ENCODE results near the gene GRID2. TPM values are rescaled to one million over a fixed set of nuclear protein-coding genes. Genes with fewer than 3 reads are reported as not detected.

Gene GRID2
- total RNA-seq, 4 donors from 2014 or later: 0.33 TPM; not detected in 3

DNA sequence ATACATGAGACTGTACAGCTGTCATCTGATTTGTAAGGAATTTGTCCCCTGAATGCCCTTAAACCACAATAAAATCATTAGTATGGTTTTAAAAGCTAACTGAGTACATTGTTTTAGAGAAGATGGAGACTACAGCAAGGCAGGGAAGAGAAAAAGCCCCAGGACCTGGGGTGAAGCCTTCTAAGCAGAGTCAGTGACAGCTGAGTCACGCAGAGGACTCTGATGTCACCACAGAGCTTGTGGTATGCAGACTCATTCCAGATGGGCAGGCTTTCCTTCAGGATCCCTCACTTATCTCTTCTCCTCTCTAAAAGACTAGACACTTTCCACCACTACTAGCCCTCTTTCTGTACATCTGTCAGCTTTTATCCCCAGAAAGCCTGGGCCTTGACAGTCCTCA lies 1427.7 kb downstream of the GRID2 start:
- Histone ChIP-seq H3K27me3 (no peaks in the 10 kb centered on the region), H3K4me3 (replicated peaks in 1 of 3) (no peak overlapping the region), H3K27ac (no peak overlapping the region), H3K36me3 (no peaks in the 10 kb centered on the region), H3K4me1 (no peaks in the 10 kb centered on the region), H3K9me3 (no peaks in the 10 kb centered on the region)
- WGBS, 2 donors: 86 to 96% methylated on average over 1 of the region's 1 CpG
- intact Hi-C loops (cut with DNase I): no loop called here
- TF ChIP-seq POLR2A (IDR thresholded peaks at IDR 0.05): no peak
- TF ChIP-seq, protein P1, sequence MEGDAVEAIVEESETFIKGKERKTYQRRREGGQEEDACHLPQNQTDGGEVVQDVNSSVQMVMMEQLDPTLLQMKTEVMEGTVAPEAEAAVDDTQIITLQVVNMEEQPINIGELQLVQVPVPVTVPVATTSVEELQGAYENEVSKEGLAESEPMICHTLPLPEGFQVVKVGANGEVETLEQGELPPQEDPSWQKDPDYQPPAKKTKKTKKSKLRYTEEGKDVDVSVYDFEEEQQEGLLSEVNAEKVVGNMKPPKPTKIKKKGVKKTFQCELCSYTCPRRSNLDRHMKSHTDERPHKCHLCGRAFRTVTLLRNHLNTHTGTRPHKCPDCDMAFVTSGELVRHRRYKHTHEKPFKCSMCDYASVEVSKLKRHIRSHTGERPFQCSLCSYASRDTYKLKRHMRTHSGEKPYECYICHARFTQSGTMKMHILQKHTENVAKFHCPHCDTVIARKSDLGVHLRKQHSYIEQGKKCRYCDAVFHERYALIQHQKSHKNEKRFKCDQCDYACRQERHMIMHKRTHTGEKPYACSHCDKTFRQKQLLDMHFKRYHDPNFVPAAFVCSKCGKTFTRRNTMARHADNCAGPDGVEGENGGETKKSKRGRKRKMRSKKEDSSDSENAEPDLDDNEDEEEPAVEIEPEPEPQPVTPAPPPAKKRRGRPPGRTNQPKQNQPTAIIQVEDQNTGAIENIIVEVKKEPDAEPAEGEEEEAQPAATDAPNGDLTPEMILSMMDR (IDR thresholded peaks at IDR 0.05): no peak
- DNase-seq: no peak

DNA sequence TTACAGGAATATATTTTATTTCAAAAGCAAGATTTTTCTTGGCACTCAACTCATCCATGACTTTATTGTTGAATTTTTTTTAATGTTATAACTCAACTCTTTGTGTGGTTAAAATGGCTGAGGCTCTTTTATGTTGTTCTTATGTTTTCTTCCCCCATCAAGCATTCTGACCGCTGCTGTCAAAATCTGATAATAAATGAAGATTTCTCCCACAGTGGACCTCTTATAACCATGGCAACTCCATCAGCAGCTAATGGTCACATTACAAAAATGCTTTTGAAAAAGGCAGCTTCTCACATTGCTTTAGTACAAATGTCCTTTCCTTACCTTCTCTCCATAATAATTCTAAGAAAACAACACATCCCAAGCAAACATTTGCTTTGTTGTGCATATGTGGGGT lies 1428.7 kb downstream of the GRID2 start:
- H3K36me3 ChIP-seq: no peaks in the 10 kb centered on the region
- WGBS, 2 donors: 83 to 86% methylated on average over 1 of the region's 1 CpG
- H3K4me3 ChIP-seq (replicated peaks in 1 of 3): no peak overlapping the region
- TF ChIP-seq POLR2A (IDR thresholded peaks at IDR 0.05): no peak
- TF ChIP-seq, protein P1 (IDR thresholded peaks at IDR 0.05): no peak
- no peaks in the 10 kb centered on the region for H3K9me3 ChIP-seq
- intact Hi-C loops (cut with DNase I): no loop called here
- H3K27me3 ChIP-seq: no peaks in the 10 kb centered on the region
- H3K4me1 ChIP-seq: no peaks in the 10 kb centered on the region
- H3K27ac ChIP-seq: no peak overlapping the region
- DNase-seq: no peak

DNA sequence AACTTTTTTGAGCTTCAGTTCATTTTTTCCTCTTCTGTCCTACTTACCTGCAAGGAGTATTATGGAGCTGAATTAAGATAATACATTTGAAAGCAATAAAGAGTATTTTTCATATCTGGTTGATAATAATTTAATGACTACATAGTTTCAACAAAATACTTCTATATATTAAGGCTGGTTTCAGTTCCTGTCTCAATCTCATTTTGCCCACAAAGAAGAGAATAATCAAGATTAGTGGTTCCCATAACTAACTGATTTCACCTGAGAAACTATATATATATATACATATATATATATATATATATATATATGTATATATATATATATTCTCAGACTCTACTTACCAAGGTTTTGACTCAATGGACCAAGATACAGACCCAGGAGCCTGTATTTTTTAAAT lies 1437.1 kb downstream of the GRID2 start:
- TF ChIP-seq, protein P1 (IDR thresholded peaks at IDR 0.05): no peak
- Histone ChIP-seq H3K4me1 (no peaks in the 10 kb centered on the region), H3K4me3 (replicated peaks in 1 of 3) (no peak overlapping the region), H3K27me3 (no peaks in the 10 kb centered on the region), H3K27ac (no peak overlapping the region), H3K9me3 (no peaks in the 10 kb centered on the region), H3K36me3 (no peaks in the 10 kb centered on the region)
- no peak for DNase-seq
- intact Hi-C loops (cut with DNase I): no loop called here

DNA sequence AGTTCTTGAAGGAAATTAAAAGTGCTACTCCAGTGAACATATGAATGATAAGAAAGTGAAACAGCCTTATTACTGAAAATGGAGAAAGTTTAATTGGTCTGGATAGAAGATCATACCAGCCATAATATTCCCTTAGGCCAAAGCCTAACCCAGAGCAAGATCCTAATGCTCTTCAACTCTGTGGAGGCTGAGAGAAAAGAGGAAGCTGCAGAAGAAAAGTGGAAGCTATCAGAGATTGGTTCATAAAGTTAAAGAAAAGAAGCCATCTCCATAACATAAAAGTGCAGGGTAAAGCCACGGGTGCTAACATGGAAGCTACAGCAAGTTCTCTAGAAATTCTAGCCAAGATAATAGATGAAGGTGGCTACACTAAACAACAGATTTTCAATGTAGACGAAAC lies 1439.3 kb downstream of the GRID2 start:
- no peak overlapping the region for H3K4me3 ChIP-seq (replicated peaks in 1 of 3)
- TF ChIP-seq POLR2A (IDR thresholded peaks at IDR 0.05): no peak
- TF ChIP-seq, protein P1 (IDR thresholded peaks at IDR 0.05): no peak
- no peaks in the 10 kb centered on the region for H3K27me3 ChIP-seq
- no peak overlapping the region for H3K27ac ChIP-seq
- intact Hi-C loops (cut with DNase I): no loop called here
- DNase-seq: no peak
- no peaks in the 10 kb centered on the region for H3K9me3 ChIP-seq
- H3K36me3 ChIP-seq: no peaks in the 10 kb centered on the region
- WGBS, 2 donors: 89 to 91% methylated on average over 2 of the region's 2 CpGs
- no peaks in the 10 kb centered on the region for H3K4me1 ChIP-seq

DNA sequence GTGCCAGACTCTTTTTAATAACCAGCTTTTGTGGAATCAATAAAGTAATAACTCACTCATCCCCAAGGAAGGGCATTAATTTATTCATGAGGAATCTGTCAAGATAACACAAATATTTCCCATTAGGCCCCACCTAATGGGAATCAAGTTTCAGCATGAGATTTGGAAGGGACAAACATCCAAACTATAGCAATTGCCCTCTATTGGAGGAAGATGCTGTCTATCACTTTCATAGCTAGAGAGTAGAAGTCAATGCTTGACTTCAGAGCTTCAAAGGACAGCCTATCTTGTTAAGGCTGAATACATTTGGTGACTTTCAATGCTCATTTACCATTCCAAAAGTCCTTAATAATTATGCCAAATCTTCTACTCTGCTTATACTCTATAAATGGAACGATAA lies 1439.9 kb downstream of the GRID2 start:
- 94 to 95% methylated on average over 1 of the region's 1 CpG for WGBS, 2 donors
- no peaks in the 10 kb centered on the region for H3K4me1 ChIP-seq
- no peaks in the 10 kb centered on the region for H3K9me3 ChIP-seq
- H3K27ac ChIP-seq: no peak overlapping the region
- no peak for TF ChIP-seq POLR2A (IDR thresholded peaks at IDR 0.05)
- TF ChIP-seq, protein P1 (IDR thresholded peaks at IDR 0.05): no peak
- H3K36me3 ChIP-seq: no peaks in the 10 kb centered on the region
- intact Hi-C loops (cut with DNase I): no loop called here
- no peak for DNase-seq
- no peak overlapping the region for H3K4me3 ChIP-seq (replicated peaks in 1 of 3)
- no peaks in the 10 kb centered on the region for H3K27me3 ChIP-seq

All from thyroid gland (tissue), 4 donors.